ENCODE data around the gene DUSP8.
A peak's percentile ranks its signal among the peaks of the same experiment; 100 is the strongest.

The DUSP8 gene

DNA sequence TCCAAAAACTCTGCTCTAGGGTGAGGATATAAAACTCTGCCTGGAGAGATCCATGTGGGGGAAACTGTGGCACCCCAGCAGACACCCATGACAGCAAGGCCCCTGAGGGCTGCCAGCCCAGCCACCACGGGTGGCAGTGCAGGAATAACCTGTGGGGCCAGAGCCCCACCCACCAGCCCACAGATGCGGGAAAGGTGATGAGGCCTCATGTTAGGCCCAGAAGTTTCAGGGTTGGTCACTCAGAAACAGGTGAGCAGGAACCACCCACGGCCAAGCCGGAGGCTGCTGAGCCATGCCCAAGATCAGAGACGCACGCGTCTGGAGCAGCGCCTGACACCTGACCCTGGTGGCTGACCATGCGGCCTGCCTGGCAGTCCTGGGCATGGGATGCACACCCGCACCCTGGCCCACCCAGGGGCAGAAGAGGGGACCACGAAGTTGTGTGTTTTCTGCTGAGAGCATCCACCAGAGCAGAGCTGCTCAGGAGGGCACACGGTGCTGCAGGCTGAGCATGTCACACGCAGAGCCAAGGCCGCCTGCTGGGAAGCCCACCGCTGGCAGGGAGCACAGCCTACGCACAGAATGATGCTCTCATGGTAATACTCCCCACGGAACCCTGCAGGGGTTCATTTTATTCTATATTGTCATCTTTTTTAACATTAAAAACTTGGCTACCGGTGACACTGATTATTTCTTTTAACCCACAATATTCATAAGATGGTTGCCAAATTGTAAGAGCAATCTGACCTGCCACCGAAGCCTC is 41.2 kb downstream of the DUSP8 start:
- Mint-ChIP-seq H3K27ac (no peak overlapping the region), H3K9me3 (no peaks in the 10 kb centered on the region), H3K4me3 (no peak overlapping the region), H3K27me3 (no peaks in the 10 kb centered on the region), H3K36me3 (peaks cover 2 to 17% of the 10 kb centered on the region in 2 donors), H3K4me1 (peaks cover 19 to 49% of the 10 kb centered on the region in 2 donors)
- DNase-seq (no peak), ATAC-seq (replicated peaks) (no peak)

DNA sequence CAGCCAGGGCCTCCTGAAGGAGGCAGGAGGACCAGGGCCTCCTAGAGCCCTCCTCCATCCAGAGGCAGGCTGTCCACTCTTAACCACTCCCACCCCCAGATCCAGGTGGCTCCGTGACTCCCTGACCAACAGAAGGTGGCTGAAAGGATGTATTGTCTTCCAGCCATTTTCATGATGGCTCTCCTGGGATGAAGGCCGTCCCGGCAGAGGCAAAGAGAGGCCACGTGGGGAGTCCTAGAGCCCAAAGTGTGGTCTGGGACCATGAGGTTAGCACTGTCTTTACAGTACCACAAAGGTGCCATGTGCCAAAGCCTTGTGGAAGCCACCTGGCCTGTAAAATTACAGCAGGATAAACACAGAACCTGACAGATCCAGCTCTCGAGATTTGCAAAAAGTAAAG is 42.3 kb downstream of the DUSP8 start:
- Mint-ChIP-seq H3K9me3 (no peaks in the 10 kb centered on the region), H3K27me3 (no peaks in the 10 kb centered on the region), H3K4me1 (peaks cover 19 to 44% of the 10 kb centered on the region in 2 donors), H3K27ac (no peak overlapping the region), H3K4me3 (no peak overlapping the region), H3K36me3 (peaks cover 2 to 11% of the 10 kb centered on the region in 2 donors)
- ATAC-seq (replicated peaks) (no peak), DNase-seq (no peak)

DNA sequence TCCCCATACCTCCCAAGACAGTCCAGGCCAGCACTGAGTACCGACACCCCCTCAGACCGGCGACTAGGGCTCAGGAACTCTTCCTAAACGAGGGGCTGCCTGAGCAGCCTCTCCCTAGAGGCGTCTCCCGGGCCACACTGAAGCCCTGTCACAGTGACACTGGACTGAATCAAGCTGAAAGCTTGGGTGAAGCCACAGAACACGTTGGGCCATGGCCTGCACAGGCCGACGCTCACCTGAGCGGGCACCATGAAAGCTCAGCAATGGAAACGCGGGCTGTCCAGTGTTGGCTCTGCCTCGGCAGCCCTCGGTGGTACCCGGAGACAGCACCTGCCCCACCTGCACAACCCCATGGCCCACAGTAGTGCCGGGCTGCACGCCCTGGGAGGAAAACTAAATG is 42.8 kb downstream of the DUSP8 start:
- no peak overlapping the region for H3K27ac Mint-ChIP-seq
- H3K36me3 Mint-ChIP-seq: peaks cover 2 to 7% of the 10 kb centered on the region in 2 donors
- no peaks in the 10 kb centered on the region for H3K27me3 Mint-ChIP-seq
- no peak overlapping the region for H3K4me3 Mint-ChIP-seq
- peaks cover 15 to 40% of the 10 kb centered on the region in 2 donors for H3K4me1 Mint-ChIP-seq
- H3K9me3 Mint-ChIP-seq: no peaks in the 10 kb centered on the region
- ATAC-seq (replicated peaks): no peak
- DNase-seq: no peak

DNA sequence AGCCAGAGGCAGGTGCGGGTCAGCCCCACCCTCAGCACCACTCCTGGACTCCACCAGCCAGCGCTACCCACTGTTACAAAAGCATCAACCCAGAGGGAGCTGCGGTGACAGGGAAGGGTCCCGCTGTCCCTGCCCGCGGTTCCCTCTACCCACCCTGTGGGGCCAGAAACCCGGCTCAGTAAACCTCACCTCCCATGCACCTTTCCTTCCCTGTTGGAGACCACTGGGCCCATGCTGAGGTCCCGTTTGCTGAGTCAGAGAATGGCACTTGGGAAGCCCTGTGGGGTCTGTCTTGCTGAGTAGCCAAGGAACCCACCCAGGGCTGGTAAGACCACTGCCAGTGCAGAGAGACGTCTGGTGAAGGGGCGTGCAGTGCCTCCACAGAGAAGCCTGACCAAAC is 43.4 kb downstream of the DUSP8 start:
- no peak for DNase-seq
- H3K9me3 Mint-ChIP-seq: no peaks in the 10 kb centered on the region
- peaks cover 2 to 6% of the 10 kb centered on the region in 2 donors for H3K36me3 Mint-ChIP-seq
- no peak overlapping the region for H3K27ac Mint-ChIP-seq
- ATAC-seq (replicated peaks): no peak
- H3K27me3 Mint-ChIP-seq: no peaks in the 10 kb centered on the region
- H3K4me1 Mint-ChIP-seq: peaks cover 19 to 40% of the 10 kb centered on the region in 2 donors
- no peak overlapping the region for H3K4me3 Mint-ChIP-seq

DNA sequence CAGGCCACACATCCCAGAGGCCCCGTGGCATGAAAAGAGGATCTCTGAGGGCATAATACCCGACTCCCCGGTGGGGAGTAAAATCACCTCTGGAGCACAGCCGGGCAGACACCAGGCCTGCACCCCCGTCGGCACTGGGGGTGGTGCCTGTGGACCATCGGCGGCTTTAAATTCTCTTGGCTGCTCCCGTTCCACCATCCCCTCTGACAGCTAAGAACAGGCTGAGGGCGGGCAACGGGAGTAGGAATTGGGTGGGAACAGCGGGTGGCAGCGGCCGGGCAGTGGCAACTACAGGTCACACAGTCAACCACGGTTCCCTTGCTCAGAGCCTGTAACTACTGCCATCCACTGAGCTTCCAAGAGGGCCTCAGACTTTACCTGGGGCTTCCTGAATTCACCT is 45.3 kb downstream of the DUSP8 start:
- Mint-ChIP-seq H3K27ac (no peak overlapping the region), H3K4me1 (peaks cover 28 to 52% of the 10 kb centered on the region in 2 donors), H3K9me3 (no peaks in the 10 kb centered on the region), H3K4me3 (no peak overlapping the region), H3K36me3 (peaks cover 2 to 4% of the 10 kb centered on the region in 2 donors), H3K27me3 (no peaks in the 10 kb centered on the region)
- no peak for DNase-seq
- ATAC-seq (replicated peaks): no peak

DNA sequence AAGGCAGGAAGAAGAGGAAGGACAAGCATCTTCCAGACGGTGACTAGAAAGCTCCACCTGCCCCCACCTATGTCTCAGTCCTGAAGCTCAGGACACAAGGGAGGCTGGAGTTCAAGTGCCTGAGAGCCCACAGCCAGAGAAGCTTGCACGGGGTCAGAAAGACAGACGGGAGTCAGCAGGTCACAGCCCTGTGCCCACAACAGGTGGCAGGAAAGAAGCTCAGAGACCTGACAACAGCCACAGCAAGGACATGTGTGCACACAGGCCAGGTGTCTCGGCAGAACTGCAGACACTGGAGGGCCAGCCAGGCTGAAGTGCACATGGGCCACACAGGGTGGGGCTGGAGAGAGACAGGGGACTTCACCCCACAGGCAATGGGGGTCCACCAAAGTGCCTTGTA is 48.3 kb downstream of the DUSP8 start:
- DNase-seq: no peak
- H3K36me3 Mint-ChIP-seq: no peaks in the 10 kb centered on the region
- H3K27me3 Mint-ChIP-seq: no peaks in the 10 kb centered on the region
- ATAC-seq (replicated peaks): no peak
- H3K4me1 Mint-ChIP-seq: peaks cover 33 to 49% of the 10 kb centered on the region in 2 donors
- H3K9me3 Mint-ChIP-seq: no peaks in the 10 kb centered on the region
- peak overlapping the region; percentile 16 for H3K27ac Mint-ChIP-seq
- peak overlapping the region in 1 of 2 donors; percentile 19 for H3K4me3 Mint-ChIP-seq

DNA sequence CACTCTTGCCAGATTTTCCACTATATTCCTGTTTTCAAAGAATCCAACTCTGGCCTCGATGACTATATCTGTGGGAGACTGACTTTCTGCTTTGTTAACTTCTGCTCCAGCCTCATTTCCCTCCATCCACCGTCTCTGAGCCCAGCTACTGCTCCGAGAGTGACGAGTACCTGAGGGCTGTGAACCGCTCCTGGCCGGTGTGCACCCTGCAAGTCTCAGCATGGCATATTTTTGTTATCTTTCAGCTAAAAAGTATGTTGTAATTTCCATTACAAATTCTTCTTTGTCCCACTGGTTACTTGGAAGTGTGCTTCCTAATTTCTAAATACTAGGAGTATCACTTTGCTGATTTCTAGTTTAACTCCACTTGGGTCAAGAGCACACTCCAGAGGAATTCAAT is 49.0 kb downstream of the DUSP8 start:
- Mint-ChIP-seq H3K4me1 (peaks cover 34 to 42% of the 10 kb centered on the region in 2 donors), H3K9me3 (no peaks in the 10 kb centered on the region), H3K4me3 (no peak overlapping the region), H3K27me3 (no peaks in the 10 kb centered on the region), H3K36me3 (no peaks in the 10 kb centered on the region), H3K27ac (no peak overlapping the region)
- ATAC-seq (replicated peaks): no peak
- DNase-seq: no peak

DNA sequence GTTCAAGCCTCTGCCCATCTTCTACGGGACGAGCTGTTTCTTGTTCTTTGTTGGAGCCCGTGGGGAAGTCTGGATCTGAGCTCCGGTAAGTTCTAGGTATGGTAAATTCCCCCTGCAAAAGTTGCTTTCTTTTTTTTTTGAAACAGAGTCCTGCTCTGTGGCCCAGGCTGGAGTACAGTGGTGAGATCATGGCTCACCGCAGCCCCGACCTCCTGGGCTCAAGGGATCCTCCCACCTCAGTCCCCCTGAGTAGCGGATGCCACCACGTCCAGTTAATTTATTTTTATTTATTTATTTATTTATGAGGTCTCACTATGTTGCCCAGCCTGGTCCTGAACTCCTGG is 50.0 kb downstream of the DUSP8 start:
- ATAC-seq (replicated peaks) (peak in 1 of 2 donors; percentile 42), DNase-seq (no peak)
- Mint-ChIP-seq H3K4me3 (peak overlapping the region; percentile 41 to 57), H3K9me3 (no peaks in the 10 kb centered on the region), H3K4me1 (peaks cover 42 to 48% of the 10 kb centered on the region in 2 donors), H3K27ac (peak overlapping the region; percentile 85), H3K27me3 (no peaks in the 10 kb centered on the region), H3K36me3 (no peaks in the 10 kb centered on the region)

DNA sequence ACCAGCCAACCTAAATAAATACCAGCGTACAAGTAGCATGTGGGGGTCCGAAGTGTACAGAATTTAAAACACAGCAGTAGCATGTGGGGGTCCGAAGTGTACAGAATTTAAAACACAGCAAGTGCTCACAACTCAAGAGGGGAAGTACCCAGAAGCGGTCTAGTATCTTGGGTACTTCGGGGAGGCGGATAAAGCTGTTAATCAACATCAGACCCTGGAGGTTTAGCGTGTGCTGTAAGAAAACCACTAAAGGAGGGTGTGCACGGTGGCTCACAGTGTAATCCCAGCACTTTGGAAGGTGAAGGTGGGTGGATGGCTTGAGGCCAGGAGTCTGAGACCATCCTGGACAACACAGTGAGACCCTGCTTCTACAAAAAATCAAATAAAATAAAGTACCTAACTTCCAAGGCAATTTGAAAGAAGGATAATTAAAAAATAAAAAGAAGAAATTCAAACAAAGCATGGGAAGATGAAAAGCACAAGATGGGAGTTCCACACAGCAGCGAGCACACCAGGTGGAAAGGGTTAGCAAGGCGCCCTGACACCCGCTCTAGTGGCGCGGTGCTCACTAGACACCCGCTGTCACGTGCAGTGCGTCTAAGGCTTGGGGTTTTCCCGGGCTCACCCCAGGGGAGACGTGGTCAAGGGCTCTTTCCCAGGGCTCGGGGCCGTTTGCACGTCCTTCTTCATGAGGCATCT is 50.5 kb downstream of the DUSP8 start:
- no peaks in the 10 kb centered on the region for H3K27me3 Mint-ChIP-seq
- peak overlapping the region; percentile 85 for H3K27ac Mint-ChIP-seq
- H3K4me3 Mint-ChIP-seq: peak overlapping the region; percentile 41 to 57
- DNase-seq: peak; percentile 76
- no peaks in the 10 kb centered on the region for H3K36me3 Mint-ChIP-seq
- ATAC-seq (replicated peaks): peak; percentile 96 to 97
- no peaks in the 10 kb centered on the region for H3K9me3 Mint-ChIP-seq
- H3K4me1 Mint-ChIP-seq: peaks cover 46 to 50% of the 10 kb centered on the region in 2 donors

DNA sequence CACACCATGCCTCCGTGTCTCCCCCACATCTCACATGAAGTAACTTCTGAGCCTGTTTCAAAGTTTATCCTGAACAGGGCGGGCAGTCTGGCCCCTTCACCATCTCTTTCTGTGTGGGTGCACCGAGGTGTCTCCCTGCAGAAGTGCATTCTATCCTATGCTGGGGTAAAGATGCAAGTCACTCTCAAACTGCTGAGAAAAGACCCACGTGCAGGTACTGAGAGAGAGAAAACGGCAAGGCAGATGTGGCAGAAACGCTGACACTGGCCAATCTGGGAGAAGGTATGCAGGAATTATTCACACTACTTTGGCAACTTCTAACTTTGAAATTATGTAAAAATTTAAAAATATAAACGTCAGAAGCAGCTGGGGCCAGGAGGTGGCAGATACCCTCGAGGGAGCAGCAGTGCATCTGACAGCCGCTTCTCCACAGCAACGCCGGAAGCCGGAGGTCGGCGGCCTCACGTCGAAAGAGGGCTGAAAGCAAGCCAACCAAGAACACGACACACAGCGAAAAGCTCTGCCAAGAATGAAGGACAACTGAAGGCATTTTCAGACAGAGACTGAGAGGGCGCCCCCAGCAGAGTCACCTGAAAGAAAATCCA is 51.3 kb downstream of the DUSP8 start:
- no peak for ATAC-seq (replicated peaks)
- peak overlapping the region; percentile 85 for H3K27ac Mint-ChIP-seq
- H3K4me1 Mint-ChIP-seq: peaks cover 44 to 58% of the 10 kb centered on the region in 2 donors
- DNase-seq: no peak
- H3K9me3 Mint-ChIP-seq: no peaks in the 10 kb centered on the region
- no peaks in the 10 kb centered on the region for H3K36me3 Mint-ChIP-seq
- H3K4me3 Mint-ChIP-seq: peak overlapping the region in 1 of 2 donors; percentile 57
- H3K27me3 Mint-ChIP-seq: no peaks in the 10 kb centered on the region

DNA sequence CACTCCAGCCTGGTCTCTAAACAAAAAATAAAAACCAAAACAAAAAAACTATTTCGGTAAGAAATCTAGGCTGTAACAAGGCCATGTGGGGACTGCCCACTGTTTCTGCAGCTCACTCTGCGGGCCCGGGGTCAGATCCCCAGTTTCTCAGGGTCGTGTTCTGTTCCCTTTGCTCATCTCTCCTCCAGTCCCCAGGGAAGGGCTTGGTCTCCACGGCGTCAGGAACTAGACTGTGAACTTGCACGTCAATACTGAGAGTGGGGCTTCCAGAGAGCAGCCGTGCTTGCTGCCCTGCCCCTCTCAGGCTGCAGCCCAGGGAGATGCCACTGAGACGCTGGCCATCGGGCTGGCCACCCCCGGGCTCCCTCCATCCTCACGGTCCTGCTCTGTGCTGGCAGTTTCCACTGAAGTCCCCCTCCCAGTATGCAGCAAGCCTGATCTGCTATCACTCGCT is 51.8 kb downstream of the DUSP8 start:
- no peaks in the 10 kb centered on the region for H3K36me3 Mint-ChIP-seq
- H3K9me3 Mint-ChIP-seq: no peaks in the 10 kb centered on the region
- H3K4me3 Mint-ChIP-seq: no peak overlapping the region
- peaks cover 49 to 63% of the 10 kb centered on the region in 2 donors for H3K4me1 Mint-ChIP-seq
- H3K27me3 Mint-ChIP-seq: no peaks in the 10 kb centered on the region
- H3K27ac Mint-ChIP-seq: no peak overlapping the region
- DNase-seq (no peak), ATAC-seq (replicated peaks) (no peak)

DNA sequence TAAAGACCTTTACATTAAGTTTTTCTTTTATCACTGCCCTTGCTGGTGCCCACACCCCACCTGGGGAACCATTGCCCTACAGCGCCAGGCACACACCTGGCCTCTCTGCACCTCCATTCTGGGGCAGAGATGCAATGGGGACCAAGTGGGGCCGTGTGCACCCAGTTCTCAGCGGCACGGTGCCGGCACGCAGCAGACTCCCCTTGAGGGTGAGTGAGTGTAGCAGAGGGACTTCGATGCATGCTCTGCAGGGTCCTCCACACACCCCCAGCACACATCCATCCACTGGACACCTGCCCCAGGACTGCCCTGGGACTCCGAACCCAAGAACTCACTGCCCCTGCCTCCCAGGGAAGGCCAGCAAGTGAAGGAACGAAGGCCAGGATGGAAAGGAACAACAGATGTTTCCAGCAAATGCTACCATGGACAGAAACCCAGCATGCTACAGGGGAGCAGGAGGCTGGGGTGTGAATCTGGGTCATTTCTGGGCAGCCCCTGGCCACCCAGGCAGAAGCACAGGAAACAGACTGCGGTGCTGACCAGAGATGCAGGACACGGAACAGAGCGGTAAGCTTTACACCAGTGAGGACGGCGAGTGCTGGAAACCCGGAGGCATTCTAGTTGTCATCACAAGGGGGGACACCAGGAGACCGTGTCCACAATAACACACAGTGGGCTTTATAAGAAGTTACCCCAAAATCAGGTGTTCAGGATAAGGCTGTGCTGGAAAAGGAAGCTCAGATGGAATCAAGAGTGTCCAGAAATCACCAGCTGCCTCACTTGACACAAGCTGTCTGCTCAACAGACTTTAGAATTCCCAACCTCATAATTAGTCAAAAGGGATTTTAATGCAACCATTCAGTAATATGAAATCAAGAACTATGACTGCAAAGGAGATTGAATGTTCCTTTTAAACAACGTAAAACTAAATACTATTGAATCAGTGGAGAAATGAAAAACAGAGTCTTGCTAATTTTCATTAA is 52.8 kb downstream of the DUSP8 start:
- Mint-ChIP-seq H3K4me1 (peaks cover 51 to 69% of the 10 kb centered on the region in 2 donors), H3K4me3 (no peak overlapping the region), H3K36me3 (no peaks in the 10 kb centered on the region), H3K27ac (no peak overlapping the region), H3K9me3 (no peaks in the 10 kb centered on the region), H3K27me3 (no peaks in the 10 kb centered on the region)
- DNase-seq: no peak
- no peak for ATAC-seq (replicated peaks)

DNA sequence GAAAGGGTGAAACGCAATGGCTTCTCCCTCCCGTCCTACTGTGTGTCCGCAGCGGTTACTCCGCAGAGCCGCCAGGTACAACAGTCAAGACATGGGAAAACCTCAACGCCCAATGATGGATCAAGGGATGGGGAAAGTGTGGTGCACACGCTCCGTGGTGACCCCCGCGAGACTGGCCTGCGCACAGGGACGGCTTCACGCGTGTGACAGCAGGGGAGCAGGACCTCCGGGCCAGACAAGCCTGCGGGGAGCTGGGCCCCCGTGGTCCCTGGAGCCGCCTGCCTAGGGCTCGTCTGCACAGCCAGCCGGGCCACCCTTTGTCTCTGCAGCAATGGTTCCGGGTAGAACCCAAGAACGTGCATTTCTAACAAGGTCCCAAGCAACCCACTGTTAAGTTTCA is 53.8 kb downstream of the DUSP8 start:
- DNase-seq: no peak
- ATAC-seq (replicated peaks): no peak
- Mint-ChIP-seq H3K4me3 (no peak overlapping the region), H3K9me3 (no peaks in the 10 kb centered on the region), H3K4me1 (peaks cover 49 to 69% of the 10 kb centered on the region in 2 donors), H3K36me3 (peaks cover 3 to 5% of the 10 kb centered on the region in 2 donors), H3K27me3 (no peaks in the 10 kb centered on the region), H3K27ac (no peak overlapping the region)

Data from stimulated activated naive B cell treated with anti-CD40 and anti-IgM and Interleukin-4, amounts not matched to agents 10 μg/mL and 1 μg/mL and 100 μg/mL, for 72 hours (primary cell).